Occipital lobe (tissue), 2 donors: ENCODE measurements around the gene CYB561D2. TPM values are rescaled to one million over a fixed set of nuclear protein-coding genes. Genes with fewer than 3 reads are reported as not detected.

ENCODE experiments used
- DNase-seq: peaks from one replicate; lab custom pipeline; 2025; lab: John Stamatoyannopoulos, UW
- total RNA-seq: library from RNA; depleted of rRNA; stranded (reverse); fragments of >200 nt; gene quantifications from one replicate; pipeline ENCODE4 v1.2.3, GENCODE V29; 2014

Gene CYB561D2
- total RNA-seq, 1 donor from 2014 or later = 10.0 TPM

DNA sequence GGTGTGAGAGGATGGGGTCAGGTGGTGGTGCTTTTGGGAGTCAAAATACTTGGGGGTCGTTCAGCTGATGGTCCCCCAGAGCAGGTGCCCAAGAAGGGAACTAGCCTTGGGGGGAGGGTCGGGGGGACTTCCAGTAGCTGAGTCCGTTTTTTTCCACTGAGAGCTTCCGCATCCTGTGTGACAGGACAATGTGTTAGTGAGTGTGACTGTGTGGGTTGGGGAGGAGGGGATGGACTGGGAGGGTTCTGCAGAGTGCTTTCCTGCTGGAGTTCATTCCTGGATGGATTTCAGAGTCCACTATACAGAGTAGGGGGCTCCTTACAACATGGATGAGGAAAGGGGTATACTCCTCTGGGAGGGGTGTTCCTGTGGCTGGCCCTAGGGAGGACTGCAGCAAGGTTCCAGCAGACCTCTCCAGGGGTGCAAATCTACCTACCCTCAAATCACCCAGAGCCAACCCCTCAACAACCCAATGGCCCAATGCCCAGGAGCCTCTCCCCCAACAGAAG lies 27.5 kb upstream of the CYB561D2 start:
- no peak for DNase-seq

DNA sequence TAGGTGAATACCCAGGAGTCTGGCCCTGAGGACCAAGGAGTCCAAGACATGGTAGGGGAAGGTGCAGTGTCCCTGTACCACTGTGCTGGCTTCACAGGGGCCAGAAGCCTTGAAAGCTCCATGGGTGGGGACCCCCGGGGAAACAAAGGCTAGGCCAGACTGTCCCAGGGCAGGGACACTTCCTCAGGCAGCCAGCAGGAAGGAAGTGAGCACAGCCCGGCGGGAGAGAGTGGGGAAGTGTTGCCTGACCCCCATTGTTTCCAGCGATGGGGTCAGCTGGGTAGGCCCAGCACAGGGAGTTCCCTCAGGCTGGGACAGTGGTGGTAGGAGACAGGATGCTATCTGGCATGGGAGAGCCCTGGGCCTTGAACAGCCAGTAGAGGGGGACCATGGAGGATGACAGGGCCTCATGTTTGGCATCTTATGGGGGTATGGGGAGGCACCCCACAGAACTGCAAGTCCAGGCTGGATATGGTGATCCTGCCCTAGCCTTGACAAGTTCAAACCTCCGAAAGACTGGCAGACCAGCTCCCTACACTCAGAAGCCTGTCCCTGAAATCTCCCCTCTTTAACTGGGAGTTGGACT lies 27.0 kb upstream of the CYB561D2 start:
- no peak for DNase-seq

DNA sequence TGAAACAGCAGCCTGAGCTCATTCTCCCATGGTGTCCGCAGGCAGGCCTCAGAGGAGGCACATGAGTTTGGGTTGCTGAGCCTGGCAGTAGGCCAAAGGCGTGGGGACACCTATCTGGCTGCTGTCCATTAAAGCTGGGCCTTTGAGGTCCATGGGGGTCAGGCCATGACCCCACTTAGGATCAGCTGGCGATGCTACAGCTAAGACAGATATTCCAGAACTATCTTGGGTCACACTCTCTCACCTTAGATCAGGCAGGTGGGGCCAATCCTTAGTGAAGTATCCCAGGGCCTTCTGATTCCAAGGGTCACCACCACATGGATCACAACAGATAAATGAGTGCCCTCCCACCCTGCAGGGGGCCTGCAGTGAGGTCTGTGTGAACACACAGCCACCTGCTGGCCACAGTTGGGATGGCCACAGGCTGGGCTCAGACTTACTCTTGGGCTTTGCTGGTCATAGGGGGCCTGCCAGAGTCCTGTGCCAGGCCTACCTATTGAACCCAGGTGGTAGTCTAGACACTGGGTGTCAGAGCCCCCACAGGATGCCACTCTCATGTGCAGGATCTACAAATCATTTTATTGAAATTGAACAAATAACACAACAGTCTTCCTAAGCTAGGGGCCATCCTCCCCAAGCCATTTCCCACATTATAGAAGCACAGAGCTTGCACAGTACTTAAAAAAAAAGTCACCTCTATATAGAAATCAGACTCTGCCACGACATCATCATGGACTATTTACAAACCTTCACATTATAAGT lies 26.1 kb upstream of the CYB561D2 start:
- DNase-seq = peak; percentile 33

- no peak for DNase-seq
These were observed 25.6 kb upstream of the CYB561D2 start for GRCh38 chr3:50325113-50325480.

DNA sequence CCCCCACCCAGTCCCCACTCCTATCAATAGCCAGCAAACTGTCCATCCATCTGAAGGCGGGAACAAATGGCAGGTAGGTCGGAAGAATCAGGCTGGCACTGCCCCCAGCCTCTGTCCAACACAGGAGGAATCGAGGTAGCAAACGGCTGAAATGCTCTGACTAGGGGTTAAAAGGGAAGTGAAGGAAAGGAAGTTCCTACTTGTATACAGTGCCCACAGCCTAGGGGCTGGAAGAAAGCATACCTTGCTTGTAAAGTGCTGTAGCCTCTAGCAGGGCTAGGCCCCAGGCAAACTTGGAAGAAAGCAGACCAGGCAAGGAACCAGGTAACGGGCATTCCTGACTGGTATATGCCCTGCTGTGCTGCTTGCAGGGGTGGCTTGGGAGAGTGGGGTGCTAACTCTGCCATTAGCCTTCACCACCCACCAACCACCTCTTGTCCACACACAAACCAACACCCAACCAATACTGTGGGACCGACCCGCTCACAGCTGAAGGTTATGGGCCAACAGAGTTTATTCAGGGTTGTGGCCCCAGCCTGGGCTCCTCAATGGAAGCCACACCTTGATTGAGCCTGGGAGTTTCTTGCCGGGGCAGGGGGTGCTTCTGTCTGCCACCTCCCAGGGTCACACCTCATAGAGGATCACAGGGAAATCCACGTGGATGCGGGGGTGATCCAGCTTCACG lies 25.0 kb upstream of the CYB561D2 start:
- DNase-seq = no peak

DNA sequence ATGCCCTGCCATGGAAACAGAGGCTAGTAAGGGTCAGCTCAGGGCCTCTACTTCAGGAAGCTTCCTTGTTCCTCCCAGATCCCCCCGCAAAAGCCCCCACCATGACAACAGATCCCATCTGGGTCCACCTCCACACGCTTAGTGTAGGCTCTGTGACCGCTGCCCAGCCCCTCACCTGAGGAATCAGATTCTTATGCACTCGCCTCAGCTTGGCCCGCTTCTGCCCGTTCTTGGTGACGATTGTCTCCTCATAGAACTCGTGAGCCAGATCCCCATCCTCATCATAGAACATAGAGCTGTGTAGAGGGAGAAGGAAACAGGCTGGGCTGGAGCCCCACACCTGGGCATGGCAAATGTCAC lies 24.5 kb upstream of the CYB561D2 start:
- no peak for DNase-seq

DNA sequence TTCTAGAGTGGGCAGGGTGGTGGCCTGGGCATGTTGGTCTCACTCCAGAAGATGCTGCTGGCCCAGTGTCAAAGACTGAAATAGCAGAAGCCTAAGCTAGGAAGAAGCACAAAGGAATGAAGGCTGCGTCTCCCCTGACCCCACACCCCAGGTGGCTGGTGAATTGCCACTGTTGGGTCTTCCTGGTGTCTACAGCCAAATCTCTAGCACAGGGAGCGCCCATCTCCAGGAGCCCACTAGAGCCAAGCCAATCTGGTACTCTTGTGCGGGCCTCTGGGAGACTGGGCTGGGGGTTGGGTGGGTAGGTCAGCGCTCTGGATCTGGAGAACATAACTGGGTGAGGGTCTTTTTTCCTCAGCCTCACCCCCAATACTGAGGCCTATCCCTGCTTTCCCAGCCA lies 23.5 kb upstream of the CYB561D2 start:
- DNase-seq = no peak

DNA sequence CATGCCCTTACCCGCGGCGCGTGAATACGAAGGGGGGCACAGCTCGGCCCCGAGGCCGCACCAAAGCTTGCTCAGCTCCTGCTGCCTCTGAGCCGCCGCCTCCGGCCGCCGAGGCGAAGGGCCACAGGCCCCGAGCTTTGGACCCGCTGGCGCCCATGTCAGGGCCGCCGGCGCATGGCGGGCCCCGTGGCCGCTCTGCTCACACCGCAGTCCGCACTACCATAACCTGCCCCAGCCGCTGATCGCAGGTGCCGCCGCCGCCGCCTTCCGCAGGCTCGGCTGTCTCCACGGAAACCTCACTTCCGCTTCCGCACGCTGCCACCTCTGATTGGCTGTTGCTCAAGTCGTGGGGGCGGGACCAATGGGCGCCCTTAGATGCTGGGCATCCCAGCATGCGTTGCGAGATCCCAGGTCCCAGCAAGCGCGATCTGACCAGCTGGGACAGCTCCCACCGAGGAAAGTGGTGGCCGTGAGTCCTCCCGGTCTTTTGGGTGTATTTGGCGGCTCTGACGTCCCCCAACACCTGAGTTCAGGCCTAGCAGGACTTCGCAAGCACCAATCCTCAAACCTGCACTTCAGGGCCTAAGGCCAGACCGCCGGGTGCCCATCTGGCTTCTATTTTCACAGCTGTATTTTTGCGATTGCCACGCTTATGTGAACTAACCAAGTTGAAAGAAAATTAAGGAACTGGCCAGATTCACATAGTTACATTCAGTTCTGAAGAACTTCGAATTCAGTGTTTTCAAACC lies 22.5 kb upstream of the CYB561D2 start, which contains the start of gene TUSC2:
Gene TUSC2, minus strand, starts transcription at position 281 of the 749 bp plus-strand sequence. Its CDS starts 124 bp downstream, at position 157.
- DNase-seq = peak; percentile 92

GRCh38 chr3:50330330-50330729 lies 20.3 kb upstream of the CYB561D2 start:
- no peak for DNase-seq

- DNase-seq = no peak
These were observed 19.2 kb upstream of the CYB561D2 start for GRCh38 chr3:50331364-50331907.

DNA sequence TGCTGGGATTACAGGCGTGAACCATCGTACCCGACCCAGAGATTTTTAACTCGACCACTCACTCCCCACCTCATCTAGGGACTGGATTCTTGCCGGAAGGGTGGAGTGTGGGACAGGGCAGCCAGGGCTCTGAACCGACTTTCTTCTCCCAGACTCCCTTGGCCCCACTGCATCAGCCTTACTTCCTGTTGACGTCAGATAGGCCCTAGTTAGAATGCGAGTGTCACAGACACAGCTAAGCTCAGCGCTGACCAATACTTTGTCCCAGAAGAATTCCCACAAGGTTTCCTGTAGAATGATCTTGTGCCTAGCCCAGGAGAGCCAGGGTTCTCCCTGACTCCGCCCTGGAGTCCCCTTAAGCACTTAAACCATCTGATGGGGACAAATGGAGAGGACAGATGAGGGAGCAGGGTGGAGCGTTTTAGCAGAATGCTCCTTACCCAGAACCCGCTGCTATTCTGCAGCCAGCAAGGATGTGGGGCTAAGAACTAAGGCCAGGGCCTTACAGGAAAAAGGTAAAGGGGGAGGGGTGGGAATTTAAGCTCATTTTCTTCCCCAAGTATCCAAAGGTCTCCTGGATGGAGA lies 16.8 kb upstream of the CYB561D2 start:
- no peak for DNase-seq

- no peak for DNase-seq
These were observed 16.2 kb upstream of the CYB561D2 start for GRCh38 chr3:50334339-50335075.

- DNase-seq = no peak
These were observed 14.0 kb upstream of the CYB561D2 start for GRCh38 chr3:50336452-50337174.

GRCh38 chr3:50337175-50337861 lies 13.3 kb upstream of the CYB561D2 start:
- peak; percentile 98 for DNase-seq

DNA sequence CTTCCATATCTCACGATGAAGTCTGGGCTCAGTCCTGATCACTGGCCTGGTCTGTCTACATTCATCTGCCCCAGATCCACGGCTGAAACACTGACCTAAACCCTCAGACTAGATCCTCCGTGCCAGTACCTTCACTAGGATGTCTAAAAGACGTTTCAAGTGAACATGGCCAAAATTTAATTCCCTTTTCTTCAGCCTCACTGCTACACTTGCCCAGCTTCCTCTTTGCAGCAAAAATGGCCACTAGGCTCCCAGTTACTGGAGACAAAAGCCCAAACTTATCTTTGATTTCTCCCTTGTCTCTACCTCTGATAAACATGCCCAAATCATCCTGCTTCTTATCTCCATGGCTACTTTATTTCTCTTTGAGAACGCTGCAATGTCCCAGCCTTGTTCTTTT lies 11.7 kb upstream of the CYB561D2 start:
- DNase-seq = no peak

DNA sequence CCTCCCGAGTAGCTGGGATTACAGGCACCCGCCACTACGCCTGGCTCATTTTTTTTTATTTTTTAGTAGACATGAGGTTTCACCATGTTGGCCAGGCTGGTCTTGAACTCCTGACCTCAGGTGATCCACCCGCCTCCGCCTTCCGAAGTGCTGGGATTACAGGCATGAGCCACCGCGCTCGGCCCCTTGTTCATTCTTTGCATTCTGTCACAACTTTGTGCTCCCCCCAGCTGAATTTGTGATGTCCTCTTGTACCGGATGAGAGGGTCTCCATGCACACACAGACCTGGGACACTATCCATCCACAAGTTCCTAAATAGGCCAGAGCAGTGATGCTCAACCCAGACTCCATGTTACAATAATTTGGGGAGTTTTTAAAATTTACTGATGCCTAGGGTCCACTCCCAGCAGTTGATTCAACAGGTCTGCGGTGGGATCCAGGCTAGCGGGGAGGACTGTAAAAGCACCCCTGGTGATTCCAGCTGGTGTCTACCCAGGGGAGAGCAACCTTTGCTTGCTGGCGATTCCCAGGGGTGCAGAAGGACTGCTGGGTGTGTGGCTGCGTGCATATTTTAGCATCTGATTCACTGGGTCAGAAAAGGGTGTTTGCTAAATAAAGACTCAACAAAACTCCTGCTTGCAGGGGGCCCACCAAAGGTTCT lies 11.0 kb upstream of the CYB561D2 start:
- DNase-seq = no peak

DNA sequence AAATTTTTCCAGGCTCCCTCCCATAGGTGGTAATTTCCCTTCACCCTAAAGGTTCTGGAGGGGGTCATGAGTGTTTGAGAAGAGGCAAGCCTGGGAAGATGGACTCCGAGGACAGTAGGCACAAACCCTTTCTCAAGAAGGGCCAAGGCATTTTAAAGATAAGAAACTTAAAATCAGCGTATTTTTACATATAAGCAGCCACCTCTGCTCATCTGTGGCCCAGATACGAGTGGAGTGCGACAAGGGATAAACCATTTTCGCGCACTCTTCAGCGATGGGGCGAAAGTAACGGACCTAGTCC lies 10.6 kb upstream of the CYB561D2 start:
- no peak for DNase-seq

- no peak for DNase-seq
These were observed 10.0 kb upstream of the CYB561D2 start, which contains the start of gene RASSF1 for GRCh38 chr3:50340448-50341329. RASSF1 (minus strand) TSS chr3:50340836; CDS start chr3:50340805, 31 bp downstream.
